Measurements from ENCODE around the gene GNG7. TPM values are rescaled to one million over a fixed set of nuclear protein-coding genes. Genes with fewer than 3 reads are reported as not detected.

Gene GNG7
- polyA plus RNA-seq, 1 donor (not counting 4 experiments of a cell fraction or from before 2014, with no cell fraction given): 0.01 TPM

DNA sequence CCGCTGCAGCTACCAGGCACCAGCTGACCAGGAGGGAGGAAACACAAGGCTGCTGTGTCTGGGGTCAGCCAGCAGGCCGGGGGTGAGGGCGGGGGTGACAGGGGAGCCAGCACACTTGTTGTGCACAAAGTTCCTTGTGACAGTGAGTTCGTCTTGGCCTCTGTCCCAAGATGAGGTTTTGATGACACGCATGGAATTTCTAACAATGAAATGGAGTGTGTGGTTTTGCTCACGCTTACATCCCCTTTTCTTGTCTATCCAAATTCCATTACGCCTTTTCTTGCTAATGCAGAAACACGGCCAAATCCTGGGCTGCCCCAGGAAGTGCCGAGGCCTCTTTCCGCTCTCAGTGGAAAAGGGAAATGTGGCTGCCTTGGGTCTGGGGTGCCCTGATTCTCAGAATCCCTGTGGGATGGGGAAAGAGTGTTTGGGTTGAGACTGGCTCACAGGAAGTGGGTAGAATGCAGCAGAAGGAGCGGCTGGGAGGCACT is 152.7 kb downstream of the GNG7 start:
- no peaks in the 10 kb centered on the region for H3K9me3 ChIP-seq (ENCODE audit: control insufficient read depth, low read depth, low read length)
- no peak overlapping the region for H3K9ac ChIP-seq (ENCODE audit: control insufficient read depth, extremely low read depth, insufficient read depth, low read length)
- no peaks in the 10 kb centered on the region for H4K20me1 ChIP-seq (ENCODE audit: control insufficient read depth, extremely low read depth, insufficient read depth, low read length)
- no peaks in the 10 kb centered on the region for H3K36me3 ChIP-seq (ENCODE audit: control insufficient read depth in 2 of 2, extremely low read depth in 1 of 2, insufficient read depth in 2 of 2, low read length in 2 of 2)
- no peaks in the 10 kb centered on the region for H3K79me2 ChIP-seq (ENCODE audit: control insufficient read depth, insufficient read depth, low read length)
- dilution Hi-C loops (cut with MboI; ENCODE audit: extremely low pct_ligation_motif_present, low sequenced_read_pairs): no loop called here
- no peaks in the 10 kb centered on the region for H3K27me3 ChIP-seq (ENCODE audit: control insufficient read depth, extremely low read depth, insufficient read depth, low read length)
- H3K4me3 ChIP-seq (ENCODE audit: control insufficient read depth in 2 of 3, extremely low read depth in 1 of 3, insufficient read depth in 2 of 3, low read depth in 1 of 3, low read length in 3 of 3): no peak overlapping the region
- no peak overlapping the region for H2AFZ ChIP-seq (ENCODE audit: control insufficient read depth, low read length)
- H3K27ac ChIP-seq (ENCODE audit: control insufficient read depth, insufficient read depth, low read length): no peak overlapping the region
- no peak overlapping the region for H3K4me2 ChIP-seq (ENCODE audit: control insufficient read depth, extremely low read depth, insufficient read depth, low read depth, low read length)
- FAIRE-seq (no peak), DNase-seq (ENCODE audit: low read depth, low spot score) (no peak)
- TF ChIP-seq, protein P1, sequence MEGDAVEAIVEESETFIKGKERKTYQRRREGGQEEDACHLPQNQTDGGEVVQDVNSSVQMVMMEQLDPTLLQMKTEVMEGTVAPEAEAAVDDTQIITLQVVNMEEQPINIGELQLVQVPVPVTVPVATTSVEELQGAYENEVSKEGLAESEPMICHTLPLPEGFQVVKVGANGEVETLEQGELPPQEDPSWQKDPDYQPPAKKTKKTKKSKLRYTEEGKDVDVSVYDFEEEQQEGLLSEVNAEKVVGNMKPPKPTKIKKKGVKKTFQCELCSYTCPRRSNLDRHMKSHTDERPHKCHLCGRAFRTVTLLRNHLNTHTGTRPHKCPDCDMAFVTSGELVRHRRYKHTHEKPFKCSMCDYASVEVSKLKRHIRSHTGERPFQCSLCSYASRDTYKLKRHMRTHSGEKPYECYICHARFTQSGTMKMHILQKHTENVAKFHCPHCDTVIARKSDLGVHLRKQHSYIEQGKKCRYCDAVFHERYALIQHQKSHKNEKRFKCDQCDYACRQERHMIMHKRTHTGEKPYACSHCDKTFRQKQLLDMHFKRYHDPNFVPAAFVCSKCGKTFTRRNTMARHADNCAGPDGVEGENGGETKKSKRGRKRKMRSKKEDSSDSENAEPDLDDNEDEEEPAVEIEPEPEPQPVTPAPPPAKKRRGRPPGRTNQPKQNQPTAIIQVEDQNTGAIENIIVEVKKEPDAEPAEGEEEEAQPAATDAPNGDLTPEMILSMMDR (optimal IDR thresholded peaks at IDR 0.05 in 1 of 3, IDR thresholded peaks at IDR 0.05 in 1 of 3, conservative IDR thresholded peaks at IDR 0.05 in 1 of 3; ENCODE audit: extremely low read depth in 1 of 3, insufficient read depth in 2 of 3, low read length in 3 of 3): no peak
- no peak for TF ChIP-seq EZH2 (IDR thresholded peaks at IDR 0.05; ENCODE audit: low read length)
- no peaks in the 10 kb centered on the region for H3K9me1 ChIP-seq (ENCODE audit: control insufficient read depth, extremely low read depth, insufficient read depth, low read length)
- H3K4me1 ChIP-seq (ENCODE audit: control insufficient read depth, extremely low read depth, insufficient read depth, low read length): peaks cover under 1% of the 10 kb centered on the region

DNA sequence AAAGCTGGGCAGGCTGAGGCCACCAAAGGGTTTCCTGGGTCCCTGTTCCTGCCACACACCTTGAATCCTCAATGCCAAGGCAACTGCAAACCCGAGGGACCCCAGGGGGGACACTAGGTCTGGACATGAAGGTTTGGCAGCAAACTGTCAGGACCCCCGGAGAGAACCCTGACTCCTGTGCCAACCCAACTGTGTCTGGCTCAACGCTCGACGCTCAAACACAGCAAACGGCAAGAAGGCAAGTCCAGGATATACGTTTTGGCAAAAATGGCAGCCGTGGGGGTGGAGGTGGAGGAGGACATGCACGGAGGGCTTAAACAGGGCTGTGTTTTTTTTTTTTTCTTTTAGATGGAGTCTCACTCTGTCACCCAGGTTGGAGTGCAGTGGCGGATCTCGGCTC is 153.5 kb downstream of the GNG7 start:
- no peak overlapping the region for H3K27ac ChIP-seq (ENCODE audit: control insufficient read depth, insufficient read depth, low read length)
- FAIRE-seq: no peak

More for the DNA sequence above, 153.5 kb downstream of the GNG7 start:
- Histone ChIP-seq H3K4me2 (ENCODE audit: control insufficient read depth, extremely low read depth, insufficient read depth, low read depth, low read length) (no peak overlapping the region), H3K79me2 (ENCODE audit: control insufficient read depth, insufficient read depth, low read length) (no peaks in the 10 kb centered on the region), H3K9me3 (ENCODE audit: control insufficient read depth, low read depth, low read length) (no peaks in the 10 kb centered on the region), H3K4me1 (ENCODE audit: control insufficient read depth, extremely low read depth, insufficient read depth, low read length) (peaks cover 4% of the 10 kb centered on the region), H4K20me1 (ENCODE audit: control insufficient read depth, extremely low read depth, insufficient read depth, low read length) (no peaks in the 10 kb centered on the region), H3K36me3 (ENCODE audit: control insufficient read depth in 2 of 2, extremely low read depth in 1 of 2, insufficient read depth in 2 of 2, low read length in 2 of 2) (no peaks in the 10 kb centered on the region), H3K9ac (ENCODE audit: control insufficient read depth, extremely low read depth, insufficient read depth, low read length) (no peak overlapping the region), H3K9me1 (ENCODE audit: control insufficient read depth, extremely low read depth, insufficient read depth, low read length) (no peaks in the 10 kb centered on the region), H3K4me3 (ENCODE audit: control insufficient read depth in 2 of 3, extremely low read depth in 1 of 3, insufficient read depth in 2 of 3, low read depth in 1 of 3, low read length in 3 of 3) (no peak overlapping the region), H2AFZ (ENCODE audit: control insufficient read depth, low read length) (no peak overlapping the region), H3K27me3 (ENCODE audit: control insufficient read depth, extremely low read depth, insufficient read depth, low read length) (no peaks in the 10 kb centered on the region)
- TF ChIP-seq, protein P1 (optimal IDR thresholded peaks at IDR 0.05 in 1 of 3, IDR thresholded peaks at IDR 0.05 in 1 of 3, conservative IDR thresholded peaks at IDR 0.05 in 1 of 3; ENCODE audit: extremely low read depth in 1 of 3, insufficient read depth in 2 of 3, low read length in 3 of 3): no peak
- no peak for TF ChIP-seq EZH2 (IDR thresholded peaks at IDR 0.05; ENCODE audit: low read length)
- DNase-seq (ENCODE audit: low read depth, low spot score): no peak
- dilution Hi-C loops (cut with MboI; ENCODE audit: extremely low pct_ligation_motif_present, low sequenced_read_pairs): no loop called here
